Forelimb muscle (tissue), 1 donor: ENCODE data around the gene RFC2. TPM values are rescaled to one million over a fixed set of nuclear protein-coding genes. Genes with fewer than 3 reads are reported as not detected.
"Not testable (repeated sequence)": the region's sequence is repeated elsewhere in the genome, so short reads cannot be mapped to it uniquely, and the experiment has no call there.

ENCODE experiments used
- DNase-seq: peaks from one replicate; pipeline ENCODE4 v3.0.0-alpha.2; 2013; ENCODE audit warnings: low read depth
- polyA plus RNA-seq: library from polyadenylated mRNA; unstranded; fragments of 120-200 nt; gene quantifications from one replicate; pipeline ENCODE4 v1.2.1, GENCODE V29; 2013; ENCODE audit not compliant: insufficient read length

The RFC2 gene
- polyA plus RNA-seq, 1 donor = 38.1 TPM

GRCh38 chr7:74217455-74218342, 36.5 kb downstream of the RFC2 start:
- DNase-seq = no peak

- no peak for DNase-seq
These were observed 37.8 kb downstream of the RFC2 start for GRCh38 chr7:74216361-74216761.

- no peak for DNase-seq
These were observed 38.3 kb downstream of the RFC2 start for GRCh38 chr7:74215921-74216320.

GRCh38 chr7:74214816-74215630, 39.2 kb downstream of the RFC2 start:
- no peak for DNase-seq

- DNase-seq = no peak
These were observed 41.5 kb downstream of the RFC2 start for GRCh38 chr7:74212661-74213060.

GRCh38 chr7:74208241-74208640, 46.0 kb downstream of the RFC2 start:
- not testable (repeated sequence) for DNase-seq

- no peak for DNase-seq
These were observed 46.6 kb downstream of the RFC2 start for GRCh38 chr7:74207586-74207985.

- peak; percentile 31 for DNase-seq
These were observed 47.5 kb downstream of the RFC2 start for GRCh38 chr7:74206589-74207120.

- DNase-seq = not testable (repeated sequence)
These were observed 48.1 kb downstream of the RFC2 start for GRCh38 chr7:74206052-74206451.

GRCh38 chr7:74203956-74204618, 50.1 kb downstream of the RFC2 start:
- no peak for DNase-seq

GRCh38 chr7:74202841-74203556, 51.2 kb downstream of the RFC2 start:
- peak; percentile 13 for DNase-seq

GRCh38 chr7:74199551-74200355, 54.4 kb downstream of the RFC2 start:
- DNase-seq = no peak

- DNase-seq = no peak
These were observed 56.6 kb downstream of the RFC2 start for GRCh38 chr7:74197449-74198124.

- not testable (repeated sequence) for DNase-seq
These were observed 58.1 kb downstream of the RFC2 start for GRCh38 chr7:74195968-74196654.

- not testable (repeated sequence) for DNase-seq
These were observed 58.9 kb downstream of the RFC2 start for GRCh38 chr7:74195139-74195860.

- DNase-seq = no peak
These were observed 59.5 kb downstream of the RFC2 start for GRCh38 chr7:74194686-74195085.

GRCh38 chr7:74193913-74194312, 60.3 kb downstream of the RFC2 start:
- DNase-seq = no peak

GRCh38 chr7:74193054-74193453, 61.1 kb downstream of the RFC2 start:
- DNase-seq = no peak
